Liver (tissue), 9 donors: ENCODE measurements around the gene ARF4. TPM values are rescaled to one million over a fixed set of nuclear protein-coding genes. Genes with fewer than 3 reads are reported as not detected.

Experiments used
- DNase-seq: peaks from one replicate; pipeline ENCODE4 v3.0.0-alpha.2; 2017; ENCODE audit warnings: low spot score
- H3K27ac ChIP-seq, 2 donors: one replicate each; pipeline ENCODE4 v1.7.0; 2013; ENCODE audit warnings: inconsistent platforms in 2 of 2, low read length in 2 of 2, control low read depth in 1 of 2, low read depth in 1 of 2, mild to moderate bottlenecking in 1 of 2
- H3K27me3 ChIP-seq, 4 donors: one replicate each; pipeline versions ENCODE4 v1.6.1 to v1.7.0; 2013; ENCODE audit warnings: low read length in 3 of 4, inconsistent platforms in 1 of 4, mild to moderate bottlenecking in 1 of 4, moderate library complexity in 1 of 4; ENCODE audit not compliant: control insufficient read depth in 4 of 4, insufficient read depth in 4 of 4
- H3K36me3 ChIP-seq, 4 donors: one replicate each; pipeline versions ENCODE4 v1.6.1 to v1.7.0; 2013; ENCODE audit warnings: low read length in 3 of 4, mild to moderate bottlenecking in 3 of 4, low read depth in 1 of 4, moderate library complexity in 1 of 4; ENCODE audit not compliant: control insufficient read depth in 4 of 4, insufficient read depth in 3 of 4
- H3K4me1 ChIP-seq, 4 donors: one replicate each; pipeline versions ENCODE4 v1.6.1 to v1.7.0; 2013; ENCODE audit warnings: low read length in 3 of 4, mild to moderate bottlenecking in 3 of 4, moderate library complexity in 1 of 4; ENCODE audit not compliant: control insufficient read depth in 4 of 4, insufficient read depth in 4 of 4
- H3K4me3 ChIP-seq, 3 donors: one replicate each; pipeline versions ENCODE4 v1.6.1 to v1.7.0; 2013; ENCODE audit warnings: low read length in 3 of 3, control low read depth in 1 of 3, low read depth in 1 of 3, mild to moderate bottlenecking in 1 of 3
- H3K9ac ChIP-seq, 2 donors: one replicate each; pipeline ENCODE4 v1.7.0; 2013; ENCODE audit warnings: low read length in 2 of 2, mild to moderate bottlenecking in 2 of 2, moderate library complexity in 2 of 2, control low read depth in 1 of 2, low read depth in 1 of 2
- H3K9me3 ChIP-seq, 4 donors: one replicate each; pipeline versions ENCODE4 v1.6.1 to v1.7.0; 2013; ENCODE audit warnings: low read length in 3 of 4; ENCODE audit not compliant: control insufficient read depth in 4 of 4
- ATF3 ChIP-seq: IDR thresholded peaks from 2 replicates; pipeline ENCODE4 v1.6.1; 2016; ENCODE audit warnings: antibody characterized with exemption
- CTCF ChIP-seq: fragments of 150-350 bp; IDR thresholded peaks from 2 replicates; pipeline ENCODE4 v1.5.1; 2017; ENCODE audit warnings: improper control_type of control experiment, low read depth, low read length; ENCODE audit not compliant: missing input control
- EGR1 ChIP-seq, 2 donors: IDR thresholded peaks; 2 replicates each; pipeline ENCODE4 v1.6.1; 2016 to 2018; ENCODE audit warnings: antibody characterized with exemption in 2 of 2, low read depth in 2 of 2
- FOXA1 ChIP-seq: IDR thresholded peaks from 2 replicates; pipeline ENCODE4 v1.6.1; 2016; ENCODE audit warnings: antibody characterized with exemption
- FOXA2 ChIP-seq: IDR thresholded peaks from 2 replicates; pipeline ENCODE4 v1.6.1; 2016; ENCODE audit warnings: antibody characterized with exemption
- GABPA ChIP-seq, 2 donors: IDR thresholded peaks in 1 of 2; conservative IDR thresholded peaks in 1 of 2; 2 replicates each; pipeline ENCODE4 v1.6.1; 2016; ENCODE audit warnings: antibody characterized with exemption in 2 of 2, mild to moderate bottlenecking in 1 of 2, moderate library complexity in 1 of 2
- HNF4G ChIP-seq: IDR thresholded peaks from 2 replicates; pipeline ENCODE4 v1.6.1; 2016; ENCODE audit warnings: antibody characterized with exemption
- JUND ChIP-seq, 2 donors: IDR thresholded peaks; 2 replicates each; pipeline ENCODE4 v1.6.1; 2016; ENCODE audit warnings: antibody characterized with exemption in 2 of 2
- RXRA ChIP-seq, 2 donors: IDR thresholded peaks; 2 replicates each; pipeline ENCODE4 v1.6.1; 2017 to 2018; ENCODE audit warnings: antibody characterized with exemption in 2 of 2, mild to moderate bottlenecking in 1 of 2
- YY1 ChIP-seq: IDR thresholded peaks from 2 replicates; pipeline ENCODE4 v1.6.1; 2016; ENCODE audit warnings: antibody characterized with exemption, mild to moderate bottlenecking
- ZBTB33 ChIP-seq: IDR thresholded peaks from 2 replicates; pipeline ENCODE4 v1.6.1; 2016; ENCODE audit warnings: antibody characterized with exemption
- WGBS: extraction: QIAGEN DNeasy Blood & Tissue Kit; methylation state at CpG from one replicate; pipeline ENCODE4 v1.1.7; 2013; 5-methylcytosine and 5-hydroxymethylcytosine counted together
- polyA plus RNA-seq, 2 donors: library from polyadenylated mRNA; stranded (reverse) in 1 of 2; unstranded in 1 of 2; fragments of 200-250 nt in 1 of 2; fragments of >200 nt in 1 of 2; fragmentation: Nextera tagmentation in 1 of 2; extraction: Ambion mirVana in 1 of 2; gene quantifications; one replicate each; pipeline versions ENCODE4 v1.2.1 to v1.2.3, GENCODE V29; 2013 to 2015
- total RNA-seq, 2 donors: library from RNA; depleted of rRNA; stranded (reverse); fragments of >200 nt; gene quantifications; one replicate each; pipeline ENCODE4 v1.2.3, GENCODE V29; 2014
- donor health status: healthy.
- donor health status: healthy.
- donor health status: healthy.
- donor health status: healthy.
- donor health status: healthy.

Gene ARF4
- total and polyA plus RNA-seq, 4 donors, result 90.0 to 143 (median 106) TPM

DNA sequence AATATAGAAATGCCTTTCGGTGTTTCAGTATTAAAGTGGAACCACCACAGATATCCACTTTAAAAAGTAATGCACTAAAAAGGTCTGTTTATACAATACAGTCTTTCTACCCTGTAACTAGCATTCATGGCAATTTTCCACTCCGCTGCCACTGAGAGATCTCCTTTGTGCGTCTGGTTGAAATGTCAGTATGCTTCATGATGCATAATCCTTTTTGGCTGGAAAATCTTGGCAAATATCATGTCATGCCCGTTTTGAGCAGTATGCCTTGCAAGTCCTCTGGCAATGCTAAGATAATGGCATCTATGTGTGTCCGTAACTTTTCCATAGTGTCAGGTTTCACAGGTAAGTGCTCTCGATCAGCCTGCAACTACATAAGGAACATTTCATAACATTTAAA, 30.8 kb upstream of the ARF4 start:
- Histone ChIP-seq H3K9me3 (no peaks in the 10 kb centered on the region), H3K4me1 (no peaks in the 10 kb centered on the region), H3K27ac (no peak overlapping the region), H3K36me3 (peaks cover 2 to 41% (median 30%) of the 10 kb centered on the region in 4 donors), H3K27me3 (no peaks in the 10 kb centered on the region), H3K4me3 (no peak overlapping the region), H3K9ac (no peak overlapping the region)
- 92% methylated on average over 6 of the region's 6 CpGs for WGBS
- TF ChIP-seq GABPA (IDR thresholded peaks at IDR 0.05 in 1 of 2, conservative IDR thresholded peaks at IDR 0.05 in 1 of 2) (no peak), EGR1 (IDR thresholded peaks at IDR 0.05; ENCODE audit: low read depth in 2 of 2) (no peak)
- no peak for DNase-seq

- TF ChIP-seq ATF3 (no peak), EGR1 (IDR thresholded peaks at IDR 0.05; ENCODE audit: low read depth in 2 of 2) (no peak), JUND (IDR thresholded peaks at IDR 0.05) (no peak), RXRA (IDR thresholded peaks at IDR 0.05) (no peak), ZBTB33 (no peak), FOXA2 (no peak), CTCF (no peak), YY1 (no peak)
- no peak overlapping the region for H3K9ac ChIP-seq
- H3K4me3 ChIP-seq, result no peak overlapping the region
- no peaks in the 10 kb centered on the region for H3K9me3 ChIP-seq
- DNase-seq, result no peak
- H3K27ac ChIP-seq, result no peak overlapping the region
- 97% methylated on average over 3 of the region's 3 CpGs for WGBS
- H3K27me3 ChIP-seq, result no peaks in the 10 kb centered on the region
- H3K4me1 ChIP-seq, result no peaks in the 10 kb centered on the region
- H3K36me3 ChIP-seq, result peaks cover 2 to 29% (median 23%) of the 10 kb centered on the region in 4 donors
These were observed 27.7 kb upstream of the ARF4 start for GRCh38 chr3:57624801-57625200.

DNA sequence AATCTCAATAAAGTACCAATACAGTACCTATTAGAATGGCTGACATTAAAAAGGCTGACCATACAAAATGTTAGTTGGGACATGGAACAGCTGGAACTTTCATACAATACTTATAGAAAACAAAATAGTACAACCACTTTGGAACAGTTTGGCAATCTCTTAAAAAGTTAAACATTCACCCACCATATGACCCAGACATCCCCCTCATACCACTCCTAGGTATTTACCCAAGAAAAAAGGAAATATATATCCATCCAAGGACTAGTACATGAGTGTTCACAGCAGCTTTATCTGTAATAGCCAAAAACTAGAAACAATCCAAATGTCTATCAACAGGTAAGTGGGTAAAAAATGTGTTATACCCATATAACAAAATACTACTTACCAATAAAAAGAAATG, 25.2 kb upstream of the ARF4 start:
- no peak for DNase-seq
- Histone ChIP-seq H3K4me3 (no peak overlapping the region), H3K9ac (no peak overlapping the region), H3K4me1 (no peaks in the 10 kb centered on the region), H3K36me3 (peaks cover 0 to 10% (median 9%) of the 10 kb centered on the region in 4 donors), H3K27me3 (no peaks in the 10 kb centered on the region), H3K27ac (no peak overlapping the region), H3K9me3 (no peaks in the 10 kb centered on the region)
- no peak for TF ChIP-seq YY1
- TF ChIP-seq ZBTB33, result no peak
- TF ChIP-seq JUND (IDR thresholded peaks at IDR 0.05), result no peak
- TF ChIP-seq GABPA (IDR thresholded peaks at IDR 0.05 in 1 of 2, conservative IDR thresholded peaks at IDR 0.05 in 1 of 2), result no peak
- no peak for TF ChIP-seq RXRA (IDR thresholded peaks at IDR 0.05)
- no peak for TF ChIP-seq CTCF
- TF ChIP-seq EGR1 (IDR thresholded peaks at IDR 0.05; ENCODE audit: low read depth in 2 of 2), result no peak
- no peak for TF ChIP-seq FOXA1
- TF ChIP-seq HNF4G, result no peak
